ENCODE results near the gene DEDD2. TPM values are rescaled to one million over a fixed set of nuclear protein-coding genes. Genes with fewer than 3 reads are reported as not detected.

DEDD2 gene
- total RNA-seq, 3 donors from 2014 or later (not counting 1 experiment from before 2014, with no cell fraction given) = 83.2 to 110 (median 83.7) TPM

- Histone ChIP-seq H3K4me3 (ENCODE audit: low read length) (peak overlapping the region; percentile 31), H3K27me3 (ENCODE audit: control insufficient read depth, insufficient read depth, low read length) (no peaks in the 10 kb centered on the region), H3K9me3 (ENCODE audit: control insufficient read depth, insufficient read depth, low read length) (no peaks in the 10 kb centered on the region), H3K4me1 (ENCODE audit: control insufficient read depth, insufficient read depth, low read length) (peaks cover 93% of the 10 kb centered on the region), H3K36me3 (ENCODE audit: control insufficient read depth, insufficient read depth, low read length) (peaks cover 42% of the 10 kb centered on the region), H3K27ac (ENCODE audit: low read length) (peak overlapping the region; percentile 90)
- peak; percentile 22 to 40 (median 28) for ATAC-seq
- WGBS (ENCODE audit: insufficient coverage) = under 1% methylated on average over 30 of the region's 32 CpGs
- Mint-ChIP-seq H3K27ac (peak overlapping the region; percentile 91 to 95), H3K36me3 (no peaks in the 10 kb centered on the region), H3K4me1 (peaks cover 77 to 79% of the 10 kb centered on the region in 2 donors), H3K9me3 (no peaks in the 10 kb centered on the region), H3K4me3 (peak overlapping the region; percentile 88), H3K27me3 (ENCODE audit: low read depth in 2 of 2) (no peaks in the 10 kb centered on the region)
- intact Hi-C loops (cut with micrococcal nuclease) = loop anchor here (2.0 to 5.0 kb wide), 3 partner anchors 15 to 83 kb away; partner anchors contain the start of gene POU2F2
- DNase-seq = peak; percentile 37 to 73
- TF ChIP-seq, protein P1, sequence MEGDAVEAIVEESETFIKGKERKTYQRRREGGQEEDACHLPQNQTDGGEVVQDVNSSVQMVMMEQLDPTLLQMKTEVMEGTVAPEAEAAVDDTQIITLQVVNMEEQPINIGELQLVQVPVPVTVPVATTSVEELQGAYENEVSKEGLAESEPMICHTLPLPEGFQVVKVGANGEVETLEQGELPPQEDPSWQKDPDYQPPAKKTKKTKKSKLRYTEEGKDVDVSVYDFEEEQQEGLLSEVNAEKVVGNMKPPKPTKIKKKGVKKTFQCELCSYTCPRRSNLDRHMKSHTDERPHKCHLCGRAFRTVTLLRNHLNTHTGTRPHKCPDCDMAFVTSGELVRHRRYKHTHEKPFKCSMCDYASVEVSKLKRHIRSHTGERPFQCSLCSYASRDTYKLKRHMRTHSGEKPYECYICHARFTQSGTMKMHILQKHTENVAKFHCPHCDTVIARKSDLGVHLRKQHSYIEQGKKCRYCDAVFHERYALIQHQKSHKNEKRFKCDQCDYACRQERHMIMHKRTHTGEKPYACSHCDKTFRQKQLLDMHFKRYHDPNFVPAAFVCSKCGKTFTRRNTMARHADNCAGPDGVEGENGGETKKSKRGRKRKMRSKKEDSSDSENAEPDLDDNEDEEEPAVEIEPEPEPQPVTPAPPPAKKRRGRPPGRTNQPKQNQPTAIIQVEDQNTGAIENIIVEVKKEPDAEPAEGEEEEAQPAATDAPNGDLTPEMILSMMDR (IDR thresholded peaks at IDR 0.05) = peak; percentile 13
Measured at GRCh38 chr19:42199440-42200115, 17.9 kb downstream of the DEDD2 start.

GRCh38 chr19:42198676-42199439, 18.6 kb downstream of the DEDD2 start:
- Mint-ChIP-seq H3K27me3 (ENCODE audit: low read depth in 2 of 2) (no peaks in the 10 kb centered on the region), H3K9me3 (no peaks in the 10 kb centered on the region), H3K4me3 (peak overlapping the region; percentile 88), H3K4me1 (peaks cover 79 to 80% of the 10 kb centered on the region in 2 donors), H3K36me3 (no peaks in the 10 kb centered on the region), H3K27ac (peak overlapping the region; percentile 91 to 95)
- peaks cover 36% of the 10 kb centered on the region for H3K36me3 ChIP-seq (ENCODE audit: control insufficient read depth, insufficient read depth, low read length)
- no peaks in the 10 kb centered on the region for H3K9me3 ChIP-seq (ENCODE audit: control insufficient read depth, insufficient read depth, low read length)
- peak; percentile 72 to 90 for DNase-seq
- peaks cover 87% of the 10 kb centered on the region for H3K4me1 ChIP-seq (ENCODE audit: control insufficient read depth, insufficient read depth, low read length)
- H3K27me3 ChIP-seq (ENCODE audit: control insufficient read depth, insufficient read depth, low read length) = no peaks in the 10 kb centered on the region
- 0% methylated on average over 7 of the region's 7 CpGs for WGBS (ENCODE audit: insufficient coverage)
- ATAC-seq = peak; percentile 52 to 75 (median 70)
- peak overlapping the region; percentile 31 for H3K4me3 ChIP-seq (ENCODE audit: low read length)
- H3K27ac ChIP-seq (ENCODE audit: low read length) = peak overlapping the region; percentile 90
- TF ChIP-seq, protein P1 (IDR thresholded peaks at IDR 0.05) = no peak
- intact Hi-C loops (cut with micrococcal nuclease) = loop anchor here (2.0 to 5.0 kb wide), 2 partner anchors 14 to 67 kb away; partner anchors contain the start of gene POU2F2

DNA sequence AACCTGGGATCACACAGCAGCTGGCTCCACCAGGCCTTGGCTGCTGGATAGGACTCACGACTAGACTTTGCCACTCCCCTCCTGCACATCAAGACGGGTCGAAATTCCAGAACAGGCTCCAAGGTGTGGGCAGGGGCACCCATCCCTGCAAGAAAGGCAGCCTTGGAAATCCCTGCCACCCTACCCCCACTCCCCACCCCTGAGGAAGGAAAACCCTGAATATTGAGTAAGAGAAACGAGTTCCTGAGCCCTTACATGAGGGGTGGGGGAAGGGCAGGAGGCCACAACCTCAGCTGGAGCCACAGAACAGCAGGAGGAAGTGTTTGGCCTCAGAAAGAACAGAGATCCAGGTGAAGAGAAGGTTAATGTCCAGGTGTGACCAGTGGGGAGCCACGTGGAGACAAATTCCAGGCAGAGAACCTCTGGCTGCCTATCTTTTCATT, 20.1 kb downstream of the DEDD2 start:
- Mint-ChIP-seq H3K4me3 (peak overlapping the region; percentile 42), H3K27ac (peak overlapping the region; percentile 91 to 95), H3K36me3 (no peaks in the 10 kb centered on the region), H3K9me3 (peaks cover 0 to 2% of the 10 kb centered on the region in 2 donors), H3K4me1 (peaks cover 64 to 68% of the 10 kb centered on the region in 2 donors), H3K27me3 (ENCODE audit: low read depth in 2 of 2) (no peaks in the 10 kb centered on the region)
- intact Hi-C loops (cut with micrococcal nuclease) = loop anchor here (5.0 kb wide), 1 partner anchor 65 kb away; the partner anchor contains the start of gene POU2F2
- WGBS (ENCODE audit: insufficient coverage) = 35% methylated on average over 5 of the region's 5 CpGs
- ATAC-seq = no peak
- DNase-seq = no peak
- H3K9me3 ChIP-seq (ENCODE audit: control insufficient read depth, insufficient read depth, low read length) = peaks cover 3% of the 10 kb centered on the region
- peak overlapping the region; percentile 64 for H3K27ac ChIP-seq (ENCODE audit: low read length)
- H3K4me3 ChIP-seq (ENCODE audit: low read length) = no peak overlapping the region
- H3K4me1 ChIP-seq (ENCODE audit: control insufficient read depth, insufficient read depth, low read length) = peaks cover 73% of the 10 kb centered on the region
- TF ChIP-seq, protein P1 (IDR thresholded peaks at IDR 0.05) = no peak
- no peaks in the 10 kb centered on the region for H3K27me3 ChIP-seq (ENCODE audit: control insufficient read depth, insufficient read depth, low read length)
- H3K36me3 ChIP-seq (ENCODE audit: control insufficient read depth, insufficient read depth, low read length) = peaks cover 23% of the 10 kb centered on the region

Data from natural killer cell (primary cell).